A549 (cell line): Measurements from ENCODE around the gene GPX2.

Source experiments
- BHLHE40 ChIP-seq: IDR thresholded peaks from 2 replicates; pipeline ENCODE4 v1.6.1; 2012; ENCODE audit warnings: low read depth, low read length, inconsistent platforms
- CTCF ChIP-seq: fragments of >200 bp; sonication (Bioruptor Twin); formaldehyde crosslinking; IDR thresholded peaks from 3 replicates; pipeline ENCODE4 v1.5.1; 2016
- FOSL2 ChIP-seq, 2 experiments: fragments of 450-650 bp in 1 of 2; fragments of >200 bp in 1 of 2; sonication (Bioruptor Twin) in 1 of 2; formaldehyde crosslinking; IDR thresholded peaks; 2 replicates each; pipeline versions ENCODE4 v1.5.0 to v1.6.1; 2016 to 2020; ENCODE audit warnings: mild to moderate bottlenecking in 1 of 2, moderate library complexity in 1 of 2
- HOXB13 ChIP-seq: fragments of 250-450 bp; sonication (Bioruptor Pico); IDR thresholded peaks from 2 replicates; pipeline ENCODE4 v1.5.0; 2020; ENCODE audit warnings: low read depth, mild to moderate bottlenecking, moderate library complexity
- NFE2L2 ChIP-seq: fragments of 150-350 bp; conservative IDR thresholded peaks from 2 replicates; pipeline ENCODE4 v1.6.1; 2014; ENCODE audit warnings: low read length
- PHF8 ChIP-seq: fragments of 200-600 bp; sonication (generic); IDR thresholded peaks from 2 replicates; pipeline ENCODE4 v1.6.1; 2016; ENCODE audit warnings: low read depth, mild to moderate bottlenecking, antibody characterized with exemption, moderate library complexity, borderline replicate concordance
- POLR2A ChIP-seq: IDR thresholded peaks from 2 replicates; pipeline ENCODE4 v1.6.1; 2012; ENCODE audit warnings: mild to moderate bottlenecking, low read length
- POLR2AphosphoS2 ChIP-seq: conservative IDR thresholded peaks from 2 replicates; pipeline ENCODE4 v1.6.1; 2012; ENCODE audit warnings: low read length, improper control_type of control experiment, inconsistent platforms
- RARB ChIP-seq: fragments of 250-450 bp; sonication (Bioruptor Pico); IDR thresholded peaks from 2 replicates; pipeline ENCODE4 v1.8.0; 2021; ENCODE audit warnings: mild to moderate bottlenecking, moderate library complexity
- SMC3 ChIP-seq: fragments of >200 bp; sonication (Bioruptor Twin); formaldehyde crosslinking; IDR thresholded peaks from 3 replicates; pipeline ENCODE4 v1.6.1; 2018; ENCODE audit warnings: inconsistent platforms
- SREBF2 ChIP-seq: fragments of 450-650 bp; IDR thresholded peaks from 2 replicates; pipeline ENCODE4 v1.6.1; 2014; ENCODE audit warnings: mild to moderate bottlenecking, moderate library complexity
- TF ChIP-seq, protein P1 (sequence below): IDR thresholded peaks from 2 replicates; pipeline ENCODE4 v1.6.1; 2012

DNA sequence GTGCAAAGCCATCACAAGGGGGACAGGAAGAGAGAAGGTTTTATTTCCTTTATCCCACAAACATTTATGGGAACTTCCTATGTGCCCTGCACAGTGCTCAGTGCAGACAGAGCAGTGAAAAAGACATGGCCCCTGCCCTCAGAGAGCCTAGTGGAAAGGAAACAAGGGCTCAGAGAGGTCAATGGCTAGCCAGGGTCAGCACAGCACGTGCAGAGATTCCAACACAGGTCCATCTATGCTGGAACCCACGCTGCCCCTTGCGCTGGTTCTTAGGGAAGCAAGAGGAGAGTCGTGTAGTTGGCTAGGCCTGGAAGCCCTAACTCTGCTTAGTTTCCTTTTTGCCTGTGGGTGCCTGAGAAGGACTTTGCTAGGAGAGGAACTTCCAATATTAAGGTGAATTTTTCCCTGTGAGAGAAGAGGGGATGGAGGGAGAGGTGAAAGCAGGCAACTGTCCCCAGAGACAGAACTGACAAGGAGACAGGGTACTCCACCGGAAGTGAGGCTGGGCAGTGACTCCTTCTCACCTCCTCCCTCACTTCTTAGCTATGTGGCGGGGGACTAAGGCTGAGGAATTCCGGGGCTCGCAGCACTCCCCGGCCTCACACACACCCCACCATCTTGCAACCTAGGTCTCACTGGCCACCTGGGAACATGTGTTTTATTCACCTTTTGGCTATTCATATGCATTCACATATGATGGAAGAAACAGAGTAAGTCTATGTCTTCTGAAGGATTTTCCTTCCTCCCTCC, 12.1 kb upstream of the GPX2 start:
- TF ChIP-seq RARB (CRISPR knock-in tag) (no peak), POLR2AphosphoS2 (no peak), SREBF2 (no peak), POLR2A (no peak), NFE2L2 (no peak), PHF8 (no peak), CTCF (no peak), SMC3 (no peak), FOSL2 (IDR thresholded peaks at IDR 0.05) (no peak), FOSL2 (CRISPR knock-in tag; IDR thresholded peaks at IDR 0.05) (no peak), HOXB13 (CRISPR knock-in tag) (no peak), BHLHE40 (no peak)
- TF ChIP-seq, protein P1, sequence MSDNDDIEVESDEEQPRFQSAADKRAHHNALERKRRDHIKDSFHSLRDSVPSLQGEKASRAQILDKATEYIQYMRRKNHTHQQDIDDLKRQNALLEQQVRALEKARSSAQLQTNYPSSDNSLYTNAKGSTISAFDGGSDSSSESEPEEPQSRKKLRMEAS: no peak
